GM12878 (cell line): ENCODE data around the gene PEF1. TPM values are rescaled to one million over a fixed set of nuclear protein-coding genes. Genes with fewer than 3 reads are reported as not detected.

ENCODE experiments used
- ATAC-seq: fragments of 200-7000 bp; cut with Tn5 transposase; 3 replicates; pipeline ENCODE4 v1.9.1; 2020; ENCODE audit warnings: mild to moderate bottlenecking, moderate library complexity
- BruUV-seq: library from RNA; stranded (reverse); fragments of 400-500 nt; replicated peaks from 2 replicates; lab custom pipeline; 2021; lab: Mats Ljungman, UMichigan
- CTCF ChIA-PET: fragments of 300-600 bp; sonication (Branson Sonifier 250); formaldehyde crosslinking; extraction: SDS; loops from one replicate; lab custom pipeline; 2021; ENCODE audit warnings: inconsistent platforms; lab: Yijun Ruan, JAX
- POLR2A ChIA-PET: fragments of 350-600 bp; formaldehyde crosslinking; extraction: SDS; loops from one replicate; lab custom pipeline; 2021; ENCODE audit warnings: inconsistent platforms; lab: Charles Lee
- RAD21 ChIA-PET: fragments of 300-600 bp; sonication (Branson Sonifier 250); formaldehyde crosslinking; loops from one replicate; lab custom pipeline; 2023; ENCODE audit warnings: antibody characterized with exemption; ENCODE audit not compliant: unreplicated experiment; lab: Charles Lee
- SMC1A ChIA-PET: fragments of 300-600 bp; sonication (Branson Sonifier 250); formaldehyde crosslinking; loops from one replicate; lab custom pipeline; 2023; ENCODE audit not compliant: unreplicated experiment, uncharacterized antibody; lab: Charles Lee
- DNase-seq: peaks from one replicate; pipeline ENCODE4 v3.0.0-alpha.2; 2011; ENCODE audit warnings: low read depth, low spot score
- FAIRE-seq: peaks from 3 replicates; lab custom pipeline; 2011; peaks lifted over from hg19 to GRCh38; lab: Jason Lieb, UNC
- H2AFZ ChIP-seq: 2 replicates; pipeline ENCODE4 v1.6.0; 2011; ENCODE audit warnings: low read depth, low read length, control low read depth; ENCODE audit not compliant: control insufficient read depth
- H3K27ac ChIP-seq: 2 replicates; pipeline ENCODE4 v1.5.1; 2011; ENCODE audit warnings: control low read depth; ENCODE audit not compliant: control insufficient read depth, insufficient read depth
- H3K27me3 ChIP-seq, 2 experiments: replicated peaks in 1 of 2; 2 replicates each; pipeline versions ENCODE4 v1.6.0 to v1.6.1; 2011; ENCODE audit warnings: low read length in 1 of 2; ENCODE audit not compliant: control insufficient read depth in 2 of 2, insufficient read depth in 2 of 2
- H3K36me3 ChIP-seq, 2 experiments: 2 replicates each; pipeline ENCODE4 v1.5.1; 2011; ENCODE audit warnings: low read length in 1 of 2; ENCODE audit not compliant: control insufficient read depth in 2 of 2, insufficient read depth in 2 of 2
- H3K4me1 ChIP-seq: 2 replicates; pipeline ENCODE4 v1.6.1; 2011; ENCODE audit warnings: mild to moderate bottlenecking, low read length, moderate library complexity, mixed read lengths; ENCODE audit not compliant: control insufficient read depth, insufficient read depth
- H3K4me2 ChIP-seq: 2 replicates; pipeline ENCODE4 v1.6.0; 2011; ENCODE audit warnings: control low read depth; ENCODE audit not compliant: control insufficient read depth, insufficient read depth
- H3K4me3 ChIP-seq: fragments of 200-600 bp; sonication (generic); 2 replicates; pipeline ENCODE4 v1.5.1; 2016
- H3K79me2 ChIP-seq: 2 replicates; pipeline ENCODE4 v1.6.0; 2011; ENCODE audit warnings: low read length; ENCODE audit not compliant: control insufficient read depth, insufficient read depth
- H3K9ac ChIP-seq: 2 replicates; pipeline ENCODE4 v1.8.0; 2011; ENCODE audit warnings: low read length, control low read depth, mixed read lengths; ENCODE audit not compliant: control insufficient read depth, insufficient read depth
- H3K9me3 ChIP-seq: replicated peaks from 3 replicates; pipeline ENCODE4 v1.5.1; 2011; ENCODE audit warnings: mild to moderate bottlenecking, low read length; ENCODE audit not compliant: control insufficient read depth, insufficient read depth
- H4K20me1 ChIP-seq: 2 replicates; pipeline ENCODE4 v1.6.0; 2011; ENCODE audit not compliant: control insufficient read depth, insufficient read depth
- ASH2L ChIP-seq: fragments of 300-600, 200-600 bp; sonication (generic); IDR thresholded peaks from 2 replicates; pipeline ENCODE4 v1.6.1; 2017; ENCODE audit warnings: low read depth, mild to moderate bottlenecking, borderline replicate concordance
- ATF2 ChIP-seq: IDR thresholded peaks from 2 replicates; pipeline ENCODE4 v1.6.1; 2012; ENCODE audit warnings: low read length, inconsistent platforms
- ATF7 ChIP-seq: fragments of 450-650 bp; IDR thresholded peaks from 2 replicates; pipeline ENCODE4 v1.6.1; 2016; ENCODE audit warnings: low read depth, mild to moderate bottlenecking
- BCL3 ChIP-seq: IDR thresholded peaks from 2 replicates; pipeline ENCODE4 v1.6.1; 2011; ENCODE audit warnings: borderline replicate concordance, low read depth, mild to moderate bottlenecking, moderate library complexity, low read length; ENCODE audit not compliant: insufficient read depth, poor library complexity, severe bottlenecking
- BMI1 ChIP-seq: fragments of 450-650 bp; IDR thresholded peaks from 2 replicates; pipeline ENCODE4 v1.6.1; 2016; ENCODE audit warnings: mild to moderate bottlenecking, moderate library complexity, borderline replicate concordance
- JUNB ChIP-seq: IDR thresholded peaks from 2 replicates; pipeline ENCODE4 v1.6.1; 2016; ENCODE audit warnings: antibody characterized with exemption, mild to moderate bottlenecking
- KDM1A ChIP-seq: fragments of 200-600 bp; sonication (generic); IDR thresholded peaks from 2 replicates; pipeline ENCODE4 v1.6.1; 2016; ENCODE audit warnings: borderline replicate concordance
- NR2F1 ChIP-seq: fragments of 450-650 bp; conservative IDR thresholded peaks from 2 replicates; pipeline ENCODE4 v1.6.1; 2017; ENCODE audit warnings: mild to moderate bottlenecking
- TAF1 ChIP-seq: IDR thresholded peaks from 2 replicates; pipeline ENCODE4 v1.6.1; 2011; ENCODE audit warnings: mild to moderate bottlenecking, low read depth, low read length, borderline replicate concordance
- TCF7 ChIP-seq: IDR thresholded peaks from 2 replicates; pipeline ENCODE4 v1.6.1; 2014; ENCODE audit warnings: antibody characterized with exemption, borderline replicate concordance
- ZBTB33 ChIP-seq: fragments of 450-650 bp; IDR thresholded peaks from 2 replicates; pipeline ENCODE4 v1.6.1; 2017; ENCODE audit warnings: mild to moderate bottlenecking
- ZNF207 ChIP-seq: fragments of 450-650 bp; IDR thresholded peaks from 2 replicates; pipeline ENCODE4 v1.6.1; 2014; ENCODE audit warnings: antibody characterized with exemption, mild to moderate bottlenecking, borderline replicate concordance
- ZNF217 ChIP-seq: fragments of 450-650 bp; IDR thresholded peaks from 2 replicates; pipeline ENCODE4 v1.6.1; 2017; ENCODE audit warnings: antibody characterized with exemption, mild to moderate bottlenecking
- ZNF622 ChIP-seq: fragments of 450-650 bp; IDR thresholded peaks from 2 replicates; pipeline ENCODE4 v1.6.1; 2017; ENCODE audit warnings: mild to moderate bottlenecking, inconsistent platforms
- WGBS: methylation state at CpG from one replicate; pipeline ENCODE4 v1.1.6; 2016; ENCODE audit warnings: low lambda C conversion rate; ENCODE audit not compliant: insufficient replicate concordance, insufficient coverage; ENCODE audit errors: missing lambda C conversion rate; 5-methylcytosine and 5-hydroxymethylcytosine counted together
- in situ Hi-C: fragments of 300-500 bp; cut with MboI; formaldehyde crosslinking; loops from 9 replicates; pipeline ENCODE4 v1.14.3; 2018; ENCODE audit warnings: mixed read lengths
- intact Hi-C: fragments of 100-400 bp; cut with micrococcal nuclease; formaldehyde crosslinking; loops from one replicate; pipeline ENCODE4 v1.14.2; 2022; ENCODE audit not compliant: unreplicated experiment
- polyA plus RNA-seq, 11 experiments: library from polyadenylated mRNA; depleted of rRNA in 4 of 11; unstranded in 6 of 11; stranded (reverse) in 5 of 11; fragments of >200 nt; fragmentation: Nextera tagmentation in 4 of 11; fragmentation: Illumina TruSeq in 1 of 11; extraction: Ambion mirVana in 4 of 11; extraction: Trizol in 1 of 11; gene quantifications; 1 replicate in 1 of 11; 2 replicates in 10 of 11; pipeline versions ENCODE4 v1.2.1 to v1.2.3, GENCODE V29; 2011 to 2016; ENCODE audit warnings: inconsistent platforms in 2 of 11, missing spikeins in 2 of 11, low read depth in 1 of 11
- total RNA-seq, 4 experiments: library from RNA; depleted of rRNA in 3 of 4; stranded (reverse); fragments of >200 nt in 3 of 4; fragmentation: Illumina TruSeq in 1 of 4; extraction: Trizol in 1 of 4; gene quantifications; 2 replicates each; pipeline versions ENCODE4 v1.2.1 to v1.2.3, GENCODE V29; 2013 to 2021
- TF ChIP-seq, protein P1 (sequence below): fragments of 450-650 bp; formaldehyde crosslinking; IDR thresholded peaks from 2 replicates; pipeline ENCODE4 v1.4.0; 2020; ENCODE audit warnings: mild to moderate bottlenecking, moderate library complexity

The PEF1 gene
- total and polyA plus RNA-seq, 10 of the 15 experiments (the other 5 are each of a cell fraction or from before 2014, with no cell fraction given): 27.1 to 107 (median 79.0) TPM

- no peak for DNase-seq
- ChIA-PET SMC1A (interaction anchor here (0.6 to 2.4 kb wide), 13 partner anchors 13 to 810 kb away, joined by 3 to 11 read pairs (median 3); no protein-coding TSS in a partner anchor), RAD21 (interaction anchor here (0.8 to 3.4 kb wide), 5 partner anchors 15 to 53 kb away, joined by 3 to 13 read pairs (median 4); partner anchors contain the start of gene PEF1), POLR2A (interaction anchor here (0.6 kb wide), 1 partner anchor 25 kb away, joined by 7 read pairs; no protein-coding TSS in a partner anchor), CTCF (interaction anchor here (0.6 to 5.1 kb wide), 20 partner anchors 9 to 429 kb away, joined by 3 to 39 read pairs (median 5); partner anchors contain the start of gene HCRTR1)
- no peaks in the 10 kb centered on the region; the same call in 1 of the 2 replicates for H3K4me1 ChIP-seq
- no peak overlapping the region for H3K4me3 ChIP-seq
- H3K9ac ChIP-seq: no peak overlapping the region
- ATAC-seq: no peak
- H3K36me3 ChIP-seq: no peaks in the 10 kb centered on the region
- no peaks in the 10 kb centered on the region; a peak in 1 of 4 replicates for H3K27me3 ChIP-seq
- no peak overlapping the region for H3K27ac ChIP-seq
- H3K79me2 ChIP-seq: no peaks in the 10 kb centered on the region
- H3K4me2 ChIP-seq: no peak overlapping the region
- no peaks in the 10 kb centered on the region for H4K20me1 ChIP-seq
- intact Hi-C loops (no loop called here), in situ Hi-C loops (no loop called here)
- no peak for FAIRE-seq
- no peak overlapping the region for H2AFZ ChIP-seq
- H3K9me3 ChIP-seq: no peaks in the 10 kb centered on the region
- no TSS peak for BruUV-seq
- 36% methylated on average over 11 of the region's 11 CpGs for WGBS
- TF ChIP-seq BCL3: no peak
- no peak for TF ChIP-seq NR2F1
- no peak for TF ChIP-seq ATF2
- TF ChIP-seq ZNF207: no peak
- no peak for TF ChIP-seq KDM1A
- no peak for TF ChIP-seq BMI1
- no peak for TF ChIP-seq TAF1
- no peak for TF ChIP-seq TCF7
- no peak for TF ChIP-seq ZNF217
- no peak for TF ChIP-seq JUNB
- TF ChIP-seq, protein P1, sequence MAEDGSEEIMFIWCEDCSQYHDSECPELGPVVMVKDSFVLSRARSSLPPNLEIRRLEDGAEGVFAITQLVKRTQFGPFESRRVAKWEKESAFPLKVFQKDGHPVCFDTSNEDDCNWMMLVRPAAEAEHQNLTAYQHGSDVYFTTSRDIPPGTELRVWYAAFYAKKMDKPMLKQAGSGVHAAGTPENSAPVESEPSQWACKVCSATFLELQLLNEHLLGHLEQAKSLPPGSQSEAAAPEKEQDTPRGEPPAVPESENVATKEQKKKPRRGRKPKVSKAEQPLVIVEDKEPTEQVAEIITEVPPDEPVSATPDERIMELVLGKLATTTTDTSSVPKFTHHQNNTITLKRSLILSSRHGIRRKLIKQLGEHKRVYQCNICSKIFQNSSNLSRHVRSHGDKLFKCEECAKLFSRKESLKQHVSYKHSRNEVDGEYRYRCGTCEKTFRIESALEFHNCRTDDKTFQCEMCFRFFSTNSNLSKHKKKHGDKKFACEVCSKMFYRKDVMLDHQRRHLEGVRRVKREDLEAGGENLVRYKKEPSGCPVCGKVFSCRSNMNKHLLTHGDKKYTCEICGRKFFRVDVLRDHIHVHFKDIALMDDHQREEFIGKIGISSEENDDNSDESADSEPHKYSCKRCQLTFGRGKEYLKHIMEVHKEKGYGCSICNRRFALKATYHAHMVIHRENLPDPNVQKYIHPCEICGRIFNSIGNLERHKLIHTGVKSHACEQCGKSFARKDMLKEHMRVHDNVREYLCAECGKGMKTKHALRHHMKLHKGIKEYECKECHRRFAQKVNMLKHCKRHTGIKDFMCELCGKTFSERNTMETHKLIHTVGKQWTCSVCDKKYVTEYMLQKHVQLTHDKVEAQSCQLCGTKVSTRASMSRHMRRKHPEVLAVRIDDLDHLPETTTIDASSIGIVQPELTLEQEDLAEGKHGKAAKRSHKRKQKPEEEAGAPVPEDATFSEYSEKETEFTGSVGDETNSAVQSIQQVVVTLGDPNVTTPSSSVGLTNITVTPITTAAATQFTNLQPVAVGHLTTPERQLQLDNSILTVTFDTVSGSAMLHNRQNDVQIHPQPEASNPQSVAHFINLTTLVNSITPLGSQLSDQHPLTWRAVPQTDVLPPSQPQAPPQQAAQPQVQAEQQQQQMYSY (CRISPR knock-in tag): no peak
- TF ChIP-seq ZBTB33: no peak
- TF ChIP-seq ASH2L: no peak
- no peak for TF ChIP-seq ATF7
- no peak for TF ChIP-seq ZNF622
These were observed 53.1 kb downstream of the PEF1 start for GRCh38 chr1:31591425-31592093.
